Muscle of leg (tissue), 11 donors: ENCODE measurements around the gene CAMTA1. TPM values are rescaled to one million over a fixed set of nuclear protein-coding genes. Genes with fewer than 3 reads are reported as not detected.

Source experiments
- DNase-seq: peaks from one replicate; pipeline ENCODE4 v3.0.0; 2013
- H3K27ac ChIP-seq: one replicate; pipeline ENCODE4 v1.5.1; 2013; ENCODE audit warnings: mild to moderate bottlenecking, low read length, control low read depth
- H3K27me3 ChIP-seq: one replicate; pipeline ENCODE4 v1.6.1; 2013; ENCODE audit warnings: low read length; ENCODE audit not compliant: control insufficient read depth, insufficient read depth
- H3K36me3 ChIP-seq: one replicate; pipeline ENCODE4 v1.6.1; 2013; ENCODE audit warnings: low read length; ENCODE audit not compliant: control insufficient read depth, insufficient read depth
- H3K4me1 ChIP-seq: one replicate; pipeline ENCODE4 v1.6.1; 2013; ENCODE audit warnings: low read length; ENCODE audit not compliant: control insufficient read depth, insufficient read depth
- H3K4me3 ChIP-seq: one replicate; pipeline ENCODE4 v1.5.1; 2013; ENCODE audit warnings: low read length, control low read depth
- H3K9me3 ChIP-seq: replicated peaks from 2 replicates; pipeline ENCODE4 v1.6.1; 2013; ENCODE audit warnings: low read depth, low read length; ENCODE audit not compliant: control insufficient read depth
- WGBS: methylation state at CpG from one replicate; pipeline ENCODE4 v1.1.5; 2013; ENCODE audit warnings: missing lambda C conversion rate; ENCODE audit not compliant: insufficient coverage; 5-methylcytosine and 5-hydroxymethylcytosine counted together
- polyA plus RNA-seq, 8 donors: library from polyadenylated mRNA; unstranded; fragments of 120-200 nt; gene quantifications; one replicate each; pipeline versions ENCODE4 v1.2.1 to v1.2.3, GENCODE V29; 2013; ENCODE audit warnings: inconsistent platforms in 1 of 8, low replicate concordance in 1 of 8; ENCODE audit not compliant: insufficient read length in 8 of 8, insufficient read depth in 1 of 8
- total RNA-seq: library from RNA; stranded (reverse); fragments of 120-200 nt; gene quantifications from one replicate; pipeline ENCODE4 v1.2.4, GENCODE V29; 2013

Gene CAMTA1
- total and polyA plus RNA-seq, 9 donors = 36.4 to 56.4 (median 47.7) TPM

DNA sequence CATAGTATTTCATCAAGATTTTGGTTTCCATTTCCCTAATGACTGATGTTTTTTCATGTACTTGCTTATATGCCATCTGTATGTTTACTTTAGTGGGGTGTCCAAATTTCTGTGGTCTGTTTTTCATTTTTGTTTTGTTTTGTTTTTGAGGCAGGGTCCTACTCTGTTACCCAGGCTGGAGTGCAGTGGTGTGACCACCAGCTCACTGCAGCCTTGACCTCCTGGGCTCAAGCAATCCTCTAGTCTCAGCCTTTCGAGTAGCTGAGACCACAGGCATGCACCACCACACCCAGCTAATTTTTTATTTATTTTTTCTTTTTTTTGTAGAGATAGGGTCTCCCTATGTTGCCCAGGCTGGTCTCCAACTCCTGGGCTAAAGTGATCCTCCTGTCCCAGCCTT, 607.9 kb downstream of the CAMTA1 start:
- no peaks in the 10 kb centered on the region for H3K27me3 ChIP-seq
- no peak overlapping the region for H3K4me3 ChIP-seq
- peaks cover 4% of the 10 kb centered on the region for H3K9me3 ChIP-seq
- WGBS = no CpG with 5 or more reads among the region's 1 CpG
- H3K4me1 ChIP-seq = peaks cover 19% of the 10 kb centered on the region
- no peaks in the 10 kb centered on the region for H3K36me3 ChIP-seq
- no peak overlapping the region for H3K27ac ChIP-seq
- no peak for DNase-seq

DNA sequence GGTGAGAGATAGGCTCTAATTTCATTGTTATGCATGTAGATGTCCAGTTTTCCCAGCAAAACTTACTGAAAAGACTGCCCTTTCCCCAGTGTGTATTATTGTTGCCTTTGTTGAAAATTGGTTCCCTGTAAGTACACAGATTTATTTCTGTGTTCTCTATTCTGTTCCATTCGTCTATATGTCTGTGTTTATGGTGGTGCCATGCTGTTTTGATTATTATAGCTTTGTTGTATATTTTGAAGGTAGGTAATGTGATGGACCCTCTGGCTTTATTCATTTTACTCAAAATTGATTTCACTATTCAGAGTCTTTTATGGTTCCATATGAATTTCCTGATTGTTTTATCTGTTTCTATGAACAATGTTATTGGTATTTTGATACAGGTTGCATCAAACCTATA, 610.0 kb downstream of the CAMTA1 start:
- no peak overlapping the region for H3K4me3 ChIP-seq
- no CpG with 5 or more reads among the region's 1 CpG for WGBS
- H3K4me1 ChIP-seq = no peaks in the 10 kb centered on the region

DNA sequence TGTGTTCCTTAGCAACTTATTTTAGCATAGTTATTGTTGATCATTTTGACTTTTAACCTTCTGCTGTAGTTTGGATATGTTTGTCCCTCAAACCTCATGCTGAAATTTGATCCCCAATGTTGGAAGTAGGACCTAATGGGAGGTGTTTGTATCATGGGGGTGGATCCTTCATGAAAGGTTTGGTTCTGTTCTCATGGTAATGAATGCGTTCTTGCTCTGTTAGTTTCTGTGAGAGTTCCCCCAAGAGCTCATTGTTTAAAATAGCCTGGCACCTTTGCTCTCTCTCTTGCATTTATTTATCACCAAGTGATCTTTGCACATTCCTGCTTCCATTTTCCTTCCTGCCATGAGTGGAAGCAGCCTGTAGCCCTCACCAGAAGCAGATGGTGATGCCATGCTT, 613.7 kb downstream of the CAMTA1 start:
- Histone ChIP-seq H3K36me3 (no peaks in the 10 kb centered on the region), H3K9me3 (peaks cover 4% of the 10 kb centered on the region), H3K27me3 (no peaks in the 10 kb centered on the region), H3K4me1 (no peaks in the 10 kb centered on the region), H3K4me3 (no peak overlapping the region), H3K27ac (no peak overlapping the region)
- no peak for DNase-seq
- WGBS = no CpG with 5 or more reads among the region's 1 CpG

More for the DNA sequence above, 610.0 kb downstream of the CAMTA1 start:
- Histone ChIP-seq H3K36me3 (no peaks in the 10 kb centered on the region), H3K27ac (no peak overlapping the region), H3K9me3 (peaks cover 4% of the 10 kb centered on the region), H3K27me3 (no peaks in the 10 kb centered on the region)
- no peak for DNase-seq

DNA sequence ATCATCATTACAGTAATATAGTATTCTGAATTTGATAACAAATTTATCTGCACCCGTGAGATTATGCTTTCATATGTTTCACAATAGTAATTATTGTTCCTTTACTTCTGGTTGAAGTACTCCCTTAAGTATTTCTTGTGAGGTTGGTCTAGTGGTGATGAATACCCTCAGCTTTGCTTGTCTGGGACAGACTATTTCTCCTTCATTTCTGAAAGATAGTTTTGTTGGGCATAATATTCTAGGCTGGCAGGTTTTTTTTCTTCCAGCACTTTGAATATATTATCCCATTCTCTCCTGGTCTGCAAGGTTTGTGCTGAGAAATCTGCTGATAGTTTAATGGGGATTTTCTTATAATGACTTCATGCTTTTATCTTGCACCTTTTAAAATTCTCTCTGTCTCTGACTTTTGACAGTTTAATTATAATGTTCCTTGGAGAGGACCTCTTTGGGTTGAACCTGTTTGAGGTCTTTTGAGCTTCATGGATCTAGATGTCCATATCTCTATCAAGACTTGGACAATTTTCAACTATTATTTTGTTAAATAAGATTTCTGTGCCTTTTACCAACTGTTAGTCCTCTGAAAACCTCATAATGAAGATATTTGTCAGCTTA, 614.4 kb downstream of the CAMTA1 start:
- H3K9me3 ChIP-seq = peaks cover 4% of the 10 kb centered on the region
- H3K36me3 ChIP-seq = no peaks in the 10 kb centered on the region
- H3K27me3 ChIP-seq = no peaks in the 10 kb centered on the region
- no peak overlapping the region for H3K27ac ChIP-seq
- no peak overlapping the region for H3K4me3 ChIP-seq
- DNase-seq = no peak
- no CpG with 5 or more reads among the region's 1 CpG for WGBS
- no peaks in the 10 kb centered on the region for H3K4me1 ChIP-seq

DNA sequence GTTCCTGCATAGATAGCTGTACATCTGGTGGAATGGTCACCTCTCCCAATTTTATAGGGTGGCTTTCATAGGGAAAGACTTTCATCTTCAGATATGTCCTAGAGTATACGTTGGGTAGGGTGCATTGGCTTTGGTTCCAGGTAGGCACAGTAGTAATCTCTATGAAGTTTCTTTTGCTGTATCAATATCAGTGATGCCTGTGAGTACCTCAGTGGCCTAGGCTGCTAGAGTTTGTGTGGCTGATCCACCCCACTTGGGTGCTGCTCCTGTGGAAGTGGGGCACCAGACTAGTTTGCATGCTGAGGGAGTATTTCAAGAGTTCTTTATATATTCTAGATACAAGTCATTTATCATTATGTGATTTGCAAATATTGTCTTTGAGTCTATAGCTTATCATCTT, 615.3 kb downstream of the CAMTA1 start:
- 100% methylated on average over 1 of the region's 1 CpG for WGBS
- H3K27me3 ChIP-seq = no peaks in the 10 kb centered on the region

DNA sequence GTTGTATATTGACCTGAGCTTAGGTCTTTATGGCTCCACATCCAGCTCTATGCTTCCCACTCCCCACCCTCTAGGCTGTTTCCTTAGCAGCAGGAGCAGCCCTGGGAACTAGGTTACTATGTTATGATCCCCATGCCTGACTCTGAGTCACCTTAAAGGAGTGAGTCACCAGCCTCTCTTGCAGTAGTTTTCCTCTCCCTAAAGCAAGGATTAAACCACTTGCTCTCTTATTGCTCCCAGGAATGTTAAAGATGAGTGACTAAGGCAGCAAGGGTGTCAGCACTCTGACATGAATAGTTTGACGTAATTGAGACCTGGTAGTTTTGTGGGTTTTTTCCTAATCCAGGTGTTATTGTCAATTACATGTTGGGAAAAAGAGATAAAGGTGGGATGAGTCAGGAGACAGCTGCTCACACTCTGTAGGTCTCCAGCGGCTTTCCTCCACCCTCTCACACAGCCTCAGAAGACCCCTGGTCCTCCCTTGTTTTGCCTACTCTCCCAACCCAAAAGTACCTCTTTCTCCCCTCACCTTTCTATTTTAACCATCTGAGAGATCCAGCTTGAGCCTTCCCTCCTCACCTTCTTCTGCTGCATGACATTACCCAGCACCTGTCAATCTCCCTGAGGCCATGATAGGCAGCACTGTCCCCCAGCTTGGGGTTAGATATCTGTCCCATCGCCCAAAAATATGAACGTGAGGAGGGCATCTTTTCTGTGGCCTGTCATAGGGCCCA, 616.7 kb downstream of the CAMTA1 start:
- H3K4me1 ChIP-seq = no peaks in the 10 kb centered on the region
- no peak for DNase-seq
- no peak overlapping the region for H3K4me3 ChIP-seq
- H3K36me3 ChIP-seq = no peaks in the 10 kb centered on the region
- no peaks in the 10 kb centered on the region for H3K27me3 ChIP-seq
- H3K27ac ChIP-seq = no peak overlapping the region
- H3K9me3 ChIP-seq = no peaks in the 10 kb centered on the region
- WGBS = 79% methylated on average over 2 of the region's 4 CpGs

More for the DNA sequence above, 615.3 kb downstream of the CAMTA1 start:
- no peaks in the 10 kb centered on the region for H3K36me3 ChIP-seq
- H3K9me3 ChIP-seq = peaks cover 2% of the 10 kb centered on the region
- no peak overlapping the region for H3K4me3 ChIP-seq
- no peaks in the 10 kb centered on the region for H3K4me1 ChIP-seq
- no peak overlapping the region for H3K27ac ChIP-seq
- no peak for DNase-seq

DNA sequence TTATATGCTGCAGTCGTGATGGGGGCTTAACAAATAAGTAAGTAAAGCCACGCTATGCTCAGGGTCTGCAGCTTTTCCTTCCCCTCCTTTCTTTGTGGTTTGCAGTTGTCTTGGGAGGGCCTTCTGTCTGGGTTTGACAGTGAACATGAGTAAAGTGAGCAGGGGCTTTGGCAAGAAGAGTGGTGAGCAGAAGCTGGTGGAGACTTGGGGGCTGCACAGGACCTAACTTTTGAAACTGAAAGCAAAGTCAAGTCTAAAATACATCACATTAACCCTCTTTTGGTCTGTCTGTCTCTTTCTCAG, 617.2 kb downstream of the CAMTA1 start:
- H3K36me3 ChIP-seq = no peaks in the 10 kb centered on the region
- no peak overlapping the region for H3K27ac ChIP-seq
- no peak overlapping the region for H3K4me3 ChIP-seq
- WGBS = no CpG with 5 or more reads among the region's 2 CpGs
- no peak for DNase-seq
- no peaks in the 10 kb centered on the region for H3K4me1 ChIP-seq
- H3K27me3 ChIP-seq = no peaks in the 10 kb centered on the region
- no peaks in the 10 kb centered on the region for H3K9me3 ChIP-seq

DNA sequence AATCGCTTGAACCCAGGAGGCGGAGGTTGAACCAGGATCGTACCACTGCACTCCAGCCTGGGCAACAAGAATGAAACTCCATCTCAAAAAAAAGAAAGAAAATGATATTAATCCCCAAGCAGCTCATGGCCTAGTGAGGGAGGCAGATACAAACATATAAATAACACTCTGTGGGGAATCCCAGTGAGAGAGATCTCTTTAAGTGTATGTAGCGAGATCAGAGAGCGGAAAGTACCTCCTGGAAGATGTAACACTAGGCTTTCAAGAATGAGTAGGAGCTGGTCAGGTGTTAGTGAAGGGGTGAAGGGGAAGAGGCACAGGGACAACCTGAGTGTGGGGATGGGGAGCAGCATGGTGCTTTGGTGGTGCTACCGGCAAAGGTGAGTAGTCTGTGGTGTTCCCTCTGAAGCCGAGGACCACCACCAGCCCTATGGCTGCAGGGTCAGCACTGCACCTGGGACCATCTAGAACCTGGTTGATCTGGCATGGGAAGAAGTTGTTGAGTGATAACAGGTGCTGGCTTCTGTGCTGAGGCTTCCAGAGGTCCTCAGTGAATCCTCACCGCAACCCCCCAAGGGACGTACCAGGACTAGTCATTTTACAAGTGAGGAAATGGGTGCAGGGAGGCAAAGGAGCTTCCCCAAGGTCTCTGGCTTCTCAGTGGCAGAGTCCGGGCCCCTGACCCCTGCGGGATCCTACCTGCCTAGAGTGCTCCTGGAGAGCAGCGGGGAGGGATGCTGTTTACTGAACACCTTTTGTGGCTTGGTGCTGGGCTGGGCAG, 618.2 kb downstream of the CAMTA1 start:
- Histone ChIP-seq H3K27me3 (no peaks in the 10 kb centered on the region), H3K4me1 (no peaks in the 10 kb centered on the region), H3K36me3 (no peaks in the 10 kb centered on the region)

DNA sequence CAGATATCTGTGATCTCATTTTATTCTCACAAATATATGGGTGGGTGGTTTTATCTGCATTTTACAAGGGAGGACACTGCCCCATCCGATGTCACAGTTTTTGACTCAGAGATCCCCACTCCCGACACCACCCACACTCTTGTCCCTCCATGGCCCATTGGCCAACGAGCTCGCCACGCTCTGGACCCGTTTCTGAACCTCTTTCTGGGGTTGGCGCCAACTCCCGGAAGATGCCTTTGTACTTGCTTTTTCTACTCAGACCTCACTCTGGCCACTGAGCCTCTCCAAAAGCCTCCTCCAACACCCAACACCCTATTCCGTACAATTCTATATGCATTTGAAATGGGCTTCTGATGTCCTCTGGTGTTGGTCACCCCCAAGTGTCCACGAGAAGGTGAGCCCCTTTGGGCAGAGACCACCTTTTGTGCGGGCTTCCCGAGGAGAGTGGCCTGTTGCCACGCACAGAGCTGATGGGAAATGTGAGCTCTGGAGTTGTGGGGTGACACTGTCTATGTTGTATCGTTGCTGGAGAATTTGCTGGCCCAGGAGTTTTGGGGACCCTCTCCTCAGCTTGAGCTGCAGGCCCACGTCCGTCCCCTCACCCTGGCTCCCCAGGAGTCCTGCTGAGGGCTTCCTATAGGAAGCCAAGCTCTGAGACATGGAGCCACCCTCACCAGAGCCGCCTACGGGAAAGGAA, 618.9 kb downstream of the CAMTA1 start:
- no peak for DNase-seq
- 76% methylated on average over 15 of the region's 18 CpGs for WGBS
- H3K4me1 ChIP-seq = no peaks in the 10 kb centered on the region

More for the DNA sequence above, 618.2 kb downstream of the CAMTA1 start:
- no peak overlapping the region for H3K27ac ChIP-seq
- no peak overlapping the region for H3K4me3 ChIP-seq
- no peak for DNase-seq
- WGBS = 88% methylated on average over 6 of the region's 12 CpGs
- no peaks in the 10 kb centered on the region for H3K9me3 ChIP-seq

More for the DNA sequence above, 618.9 kb downstream of the CAMTA1 start:
- Histone ChIP-seq H3K27ac (no peak overlapping the region), H3K36me3 (no peaks in the 10 kb centered on the region), H3K4me3 (no peak overlapping the region), H3K9me3 (no peaks in the 10 kb centered on the region), H3K27me3 (no peaks in the 10 kb centered on the region)
